Measurements from ENCODE around the gene EGFLAM. TPM values are rescaled to one million over a fixed set of nuclear protein-coding genes. Genes with fewer than 3 reads are reported as not detected.

The EGFLAM gene
- total and polyA plus RNA-seq, 2 donors (not counting 3 experiments of a cell fraction or from before 2014, with no cell fraction given), result 1.2 to 2.7 TPM

GRCh38 chr5:38447786-38448185 lies 189.4 kb downstream of the EGFLAM start:
- DNase-seq (ENCODE audit: low read depth, low spot score) (no peak), FAIRE-seq (no peak)
- Histone ChIP-seq H3K4me1 (ENCODE audit: control insufficient read depth, extremely low read depth, insufficient read depth, low read length) (no peaks in the 10 kb centered on the region), H3K9me3 (replicated peaks; ENCODE audit: control insufficient read depth, insufficient read depth, low read length) (no peaks in the 10 kb centered on the region), H3K27me3 (ENCODE audit: control insufficient read depth in 2 of 2, insufficient read depth in 2 of 2, low read length in 2 of 2) (no peaks in the 10 kb centered on the region), H4K20me1 (replicated peaks; ENCODE audit: control insufficient read depth, extremely low read depth, insufficient read depth, low read length) (no peaks in the 10 kb centered on the region), H3K9ac (replicated peaks; ENCODE audit: extremely low read depth, insufficient read depth, low read length) (no peak overlapping the region), H3K79me2 (ENCODE audit: control insufficient read depth, insufficient read depth, low read length) (no peaks in the 10 kb centered on the region), H3K4me2 (ENCODE audit: insufficient read depth, low read length) (no peak overlapping the region), H3K9me1 (replicated peaks; ENCODE audit: control insufficient read depth, extremely low read depth, insufficient read depth, low read length) (no peaks in the 10 kb centered on the region), H2AFZ (ENCODE audit: low read depth, low read length) (no peak overlapping the region), H3K36me3 (ENCODE audit: control insufficient read depth in 2 of 2, extremely low read depth in 1 of 2, insufficient read depth in 2 of 2, low read length in 2 of 2) (no peaks in the 10 kb centered on the region), H3K4me3 (replicated peaks in 1 of 3; ENCODE audit: insufficient read depth in 1 of 3, low read depth in 1 of 3, low read length in 3 of 3) (no peak overlapping the region), H3K27ac (ENCODE audit: insufficient read depth, low read depth, low read length) (no peak overlapping the region)
- no peak for TF ChIP-seq GATA2 (IDR thresholded peaks at IDR 0.05; ENCODE audit: insufficient read depth, insufficient read length, low read depth, low read length)
- TF ChIP-seq POLR2AphosphoS5 (IDR thresholded peaks at IDR 0.05; ENCODE audit: insufficient read depth, low read depth, low read length), result no peak
- TF ChIP-seq MAX (IDR thresholded peaks at IDR 0.05; ENCODE audit: insufficient read depth, insufficient read length), result no peak
- TF ChIP-seq EZH2 (IDR thresholded peaks at IDR 0.05; ENCODE audit: borderline replicate concordance, low read depth, low read length, severe bottlenecking), result no peak
- TF ChIP-seq CTCF (IDR thresholded peaks at IDR 0.05; ENCODE audit: extremely low read depth in 1 of 2, insufficient read depth in 1 of 2, low read depth in 1 of 2, low read length in 2 of 2), result no peak
- no peak for TF ChIP-seq FOS (IDR thresholded peaks at IDR 0.05; ENCODE audit: borderline replicate concordance, insufficient read depth, low read length)
- no peak for TF ChIP-seq POLR2A (IDR thresholded peaks at IDR 0.05; ENCODE audit: low read depth, low read length)
- TF ChIP-seq MYC (IDR thresholded peaks at IDR 0.05; ENCODE audit: low read depth, low read length), result no peak
- no peak for TF ChIP-seq JUN (IDR thresholded peaks at IDR 0.05; ENCODE audit: borderline replicate concordance, insufficient read depth, insufficient read length, low read depth)
- dilution Hi-C loops (cut with MboI; ENCODE audit: extremely low pct_ligation_motif_present, low sequenced_read_pairs) (loop anchor here (25.0 kb wide), 1 partner anchor 365 kb away; no protein-coding TSS in a partner anchor), intact Hi-C loops (cut with micrococcal nuclease) (no loop called here)
- POLR2A ChIA-PET, result no interaction called here
- CTCF ChIA-PET, result interaction anchor here (0.9 to 3.1 kb wide), 7 partner anchors 16 to 362 kb away, joined by 3 to 10 read pairs (median 3); no protein-coding TSS in a partner anchor
- no TSS peak for BruUV-seq (replicated peaks)
